Activated CD8-positive, alpha-beta memory T cell treated with anti-CD3 and anti-CD28 coated beads, Interleukin-2, amount 50 U/mL, for 24 hours (primary cell): ENCODE data around the gene XAGE1A.
"Not testable (repeated sequence)": the region's sequence is repeated elsewhere in the genome, so short reads cannot be mapped to it uniquely, and the experiment has no call there.

Experiments used
- DNase-seq: peaks from one replicate; pipeline ENCODE4 v3.0.0-alpha.2; 2020; ENCODE audit errors: extremely low read depth

Gene XAGE1A, protein sequence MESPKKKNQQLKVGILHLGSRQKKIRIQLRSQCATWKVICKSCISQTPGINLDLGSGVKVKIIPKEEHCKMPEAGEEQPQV

DNA sequence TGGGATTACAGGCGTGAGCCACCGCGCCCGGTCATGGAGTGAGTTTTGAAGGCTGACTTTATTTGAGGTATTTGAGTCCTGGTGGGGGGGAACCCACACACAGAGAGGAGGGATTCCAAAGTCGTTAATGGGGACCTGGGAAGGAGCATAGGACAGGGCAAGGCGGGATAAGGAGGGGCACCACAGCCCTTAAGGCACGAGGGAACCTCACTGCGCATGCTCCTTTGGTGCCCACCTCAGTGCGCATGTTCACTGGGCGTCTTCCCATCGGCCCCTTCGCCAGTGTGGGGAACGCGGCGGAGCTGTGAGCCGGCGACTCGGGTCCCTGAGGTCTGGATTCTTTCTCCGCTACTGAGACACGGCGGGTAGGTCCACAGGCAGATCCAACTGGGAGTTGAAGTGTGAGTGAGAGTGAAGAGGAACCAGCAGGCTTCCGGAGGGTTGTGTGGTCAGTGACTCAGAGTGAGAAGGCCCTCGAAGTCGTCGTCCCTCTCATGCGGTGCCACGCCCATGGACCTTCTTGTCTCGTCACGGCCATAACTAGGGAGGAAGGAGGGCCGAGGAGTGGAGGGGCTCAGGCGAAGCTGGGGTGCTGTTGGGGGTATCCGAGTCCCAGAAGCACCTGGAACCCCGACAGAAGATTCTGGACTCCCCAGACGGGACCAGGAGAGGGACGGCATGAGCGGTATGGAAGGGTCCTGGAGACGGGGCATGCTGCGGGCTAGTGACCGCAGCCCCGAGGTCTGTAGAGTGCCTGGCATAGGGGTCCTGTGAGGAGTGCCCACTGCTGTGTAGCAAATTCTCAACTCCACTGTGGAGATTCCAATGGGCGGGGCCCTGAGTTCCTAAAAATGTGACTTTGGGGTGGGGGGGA lies at the start of gene XAGE1A:
TSS of gene XAGE1A (plus strand) at position 264 of the 874 bp plus-strand sequence. CDS start 1,554 bp downstream, outside the sequence.
- not testable (repeated sequence) for DNase-seq

DNA sequence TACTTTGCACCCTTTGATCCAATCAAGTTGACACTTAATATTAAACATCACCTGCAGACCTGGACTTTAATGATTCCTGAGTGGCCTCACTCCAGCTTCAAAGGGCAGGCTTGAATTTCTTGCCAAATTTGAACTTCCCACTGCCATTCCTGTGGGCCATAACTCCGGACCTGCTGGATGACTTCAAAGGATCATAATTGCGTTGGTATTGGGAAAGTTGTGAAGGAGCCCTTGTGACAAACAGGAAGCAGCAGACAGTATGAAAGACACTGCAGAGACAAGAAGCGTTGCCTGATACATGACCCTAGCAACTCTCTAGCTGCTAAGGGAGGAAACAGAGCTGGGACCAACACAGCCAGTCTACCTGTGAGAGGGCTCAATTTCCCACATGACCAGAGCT lies 43.6 kb upstream of the XAGE1A start:
- DNase-seq: not testable (repeated sequence)

DNA sequence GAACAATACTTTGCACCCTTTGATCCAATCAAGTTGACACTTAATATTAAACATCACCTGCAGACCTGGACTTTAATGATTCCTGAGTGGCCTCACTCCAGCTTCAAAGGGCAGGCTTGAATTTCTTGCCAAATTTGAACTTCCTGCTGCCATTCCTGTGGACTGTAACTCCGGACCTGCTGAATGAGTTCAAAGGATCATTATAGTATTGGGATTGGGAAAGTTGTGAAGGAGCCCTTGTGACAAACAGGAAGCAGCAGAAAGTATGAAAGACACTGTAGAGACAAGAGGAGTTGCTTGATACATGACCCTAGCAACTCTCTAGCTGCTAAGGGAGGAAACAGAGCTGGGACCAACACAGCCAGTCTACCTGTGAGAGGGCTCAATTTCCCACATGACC lies 24.3 kb upstream of the XAGE1A start:
- DNase-seq: not testable (repeated sequence)

DNA sequence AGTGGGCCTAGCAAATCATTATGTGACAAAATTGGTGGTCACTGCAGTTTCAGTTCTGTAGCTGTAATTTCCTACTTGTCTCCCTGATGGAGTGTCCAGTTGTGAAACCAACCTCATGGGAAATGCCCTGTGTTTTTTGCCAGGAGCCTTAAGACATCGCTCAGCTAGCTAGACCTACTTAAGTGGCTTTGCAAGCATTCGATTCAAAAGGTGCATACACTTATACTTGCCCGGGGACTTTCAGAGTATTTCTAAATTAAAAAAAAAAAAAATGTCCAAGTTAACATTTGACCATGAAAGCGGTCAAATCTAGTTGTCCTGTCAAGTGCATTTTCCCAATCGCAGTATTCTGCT lies 788 bp downstream of the XAGE1A start:
- DNase-seq: not testable (repeated sequence)

DNA sequence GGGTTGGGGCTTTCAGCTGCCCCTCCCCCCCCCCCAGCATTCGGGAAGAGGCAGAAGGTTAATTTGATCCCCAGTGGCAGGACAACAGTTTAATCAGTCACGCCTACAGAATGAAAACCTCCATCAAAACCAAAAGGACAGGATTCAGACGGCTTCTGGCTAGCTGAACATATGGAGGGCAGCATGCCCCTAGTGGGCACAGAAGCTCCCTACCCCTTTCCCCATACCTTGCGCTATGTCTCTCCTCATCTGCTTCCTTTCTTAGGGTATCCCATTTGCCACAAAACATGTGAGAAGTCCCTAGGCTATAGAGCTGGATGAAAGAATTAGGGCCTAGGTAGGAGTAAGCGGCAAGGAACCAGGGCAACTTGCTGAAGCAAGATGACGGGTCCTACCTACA lies 5.8 kb downstream of the XAGE1A start:
- DNase-seq: not testable (repeated sequence)

DNA sequence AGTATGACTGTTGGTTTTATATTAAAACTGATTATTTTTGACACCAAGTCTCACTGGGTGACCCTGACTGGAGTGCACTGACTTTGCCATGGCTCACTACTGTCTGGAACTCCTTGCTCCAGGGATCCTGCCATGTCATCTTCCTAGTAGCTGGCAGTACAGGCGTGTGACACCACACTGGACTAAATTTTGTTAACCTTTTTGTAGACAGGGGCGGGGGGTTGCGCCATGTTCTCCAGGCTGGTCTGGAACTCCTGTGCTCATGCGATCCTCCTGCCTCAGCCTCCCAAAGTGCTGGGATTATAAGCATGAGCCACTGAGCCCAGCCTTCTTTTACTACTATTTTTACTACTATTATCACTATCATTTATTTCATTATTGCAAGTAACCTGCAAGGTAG lies 8.9 kb downstream of the XAGE1A start:
- DNase-seq: no peak

DNA sequence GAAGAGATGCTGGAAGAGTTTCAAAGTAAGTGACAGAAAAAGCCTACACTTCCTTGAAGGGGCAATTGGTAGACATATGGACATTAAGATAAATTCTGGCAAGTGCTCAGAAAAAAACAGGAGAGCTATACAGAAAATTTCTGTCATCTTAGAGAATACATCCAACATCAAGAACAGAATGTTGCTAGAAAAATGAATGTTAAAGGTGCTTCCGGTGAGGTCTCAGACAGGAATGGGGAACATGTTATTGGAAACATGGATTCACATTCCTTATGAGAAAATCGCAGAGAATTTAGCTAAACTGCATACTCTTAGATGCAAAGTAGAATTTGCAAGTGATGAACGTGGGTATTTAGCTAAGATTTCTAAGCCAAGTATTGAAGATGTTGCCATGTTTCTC lies 11.7 kb downstream of the XAGE1A start:
- DNase-seq: no peak

DNA sequence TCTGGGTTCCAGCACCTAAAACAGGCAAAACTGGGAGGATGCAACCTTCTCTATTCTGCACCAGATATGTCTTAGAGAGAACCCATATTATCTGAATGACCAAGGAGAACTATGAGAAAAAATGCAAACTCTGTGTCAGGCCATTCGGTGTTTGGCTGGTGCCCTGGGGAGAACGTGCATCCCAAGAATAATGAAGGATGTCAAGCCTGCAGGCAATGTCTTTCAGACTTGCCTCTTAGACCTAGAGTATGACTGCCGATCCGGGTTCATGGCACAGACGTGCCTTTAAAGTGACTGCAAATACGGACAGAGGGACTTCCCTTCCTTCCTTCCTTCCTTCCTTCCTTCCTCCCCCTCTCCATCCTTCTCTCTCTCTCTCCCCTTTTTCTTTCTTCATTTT lies 14.3 kb downstream of the XAGE1A start:
- DNase-seq: no peak

DNA sequence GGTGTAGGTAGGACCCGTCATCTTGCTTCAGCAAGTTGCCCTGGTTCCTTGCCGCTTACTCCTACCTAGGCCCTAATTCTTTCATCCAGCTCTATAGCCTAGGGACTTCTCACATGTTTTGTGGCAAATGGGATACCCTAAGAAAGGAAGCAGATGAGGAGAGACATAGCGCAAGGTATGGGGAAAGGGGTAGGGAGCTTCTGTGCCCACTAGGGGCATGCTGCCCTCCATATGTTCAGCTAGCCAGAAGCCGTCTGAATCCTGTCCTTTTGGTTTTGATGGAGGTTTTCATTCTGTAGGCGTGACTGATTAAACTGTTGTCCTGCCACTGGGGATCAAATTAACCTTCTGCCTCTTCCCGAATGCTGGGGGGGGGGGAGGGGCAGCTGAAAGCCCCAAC lies 15.5 kb downstream of the XAGE1A start:
- not testable (repeated sequence) for DNase-seq

DNA sequence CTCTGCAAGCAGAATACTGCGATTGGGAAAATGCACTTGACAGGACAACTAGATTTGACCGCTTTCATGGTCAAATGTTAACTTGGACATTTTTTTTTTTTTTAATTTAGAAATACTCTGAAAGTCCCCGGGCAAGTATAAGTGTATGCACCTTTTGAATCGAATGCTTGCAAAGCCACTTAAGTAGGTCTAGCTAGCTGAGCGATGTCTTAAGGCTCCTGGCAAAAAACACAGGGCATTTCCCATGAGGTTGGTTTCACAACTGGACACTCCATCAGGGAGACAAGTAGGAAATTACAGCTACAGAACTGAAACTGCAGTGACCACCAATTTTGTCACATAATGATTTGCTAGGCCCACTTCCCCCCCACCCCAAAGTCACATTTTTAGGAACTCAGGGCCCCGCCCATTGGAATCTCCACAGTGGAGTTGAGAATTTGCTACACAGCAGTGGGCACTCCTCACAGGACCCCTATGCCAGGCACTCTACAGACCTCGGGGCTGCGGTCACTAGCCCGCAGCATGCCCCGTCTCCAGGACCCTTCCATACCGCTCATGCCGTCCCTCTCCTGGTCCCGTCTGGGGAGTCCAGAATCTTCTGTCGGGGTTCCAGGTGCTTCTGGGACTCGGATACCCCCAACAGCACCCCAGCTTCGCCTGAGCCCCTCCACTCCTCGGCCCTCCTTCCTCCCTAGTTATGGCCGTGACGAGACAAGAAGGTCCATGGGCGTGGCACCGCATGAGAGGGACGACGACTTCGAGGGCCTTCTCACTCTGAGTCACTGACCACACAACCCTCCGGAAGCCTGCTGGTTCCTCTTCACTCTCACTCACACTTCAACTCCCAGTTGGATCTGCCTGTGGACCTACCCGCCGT lies 20.7 kb downstream of the XAGE1A start:
- not testable (repeated sequence) for DNase-seq

DNA sequence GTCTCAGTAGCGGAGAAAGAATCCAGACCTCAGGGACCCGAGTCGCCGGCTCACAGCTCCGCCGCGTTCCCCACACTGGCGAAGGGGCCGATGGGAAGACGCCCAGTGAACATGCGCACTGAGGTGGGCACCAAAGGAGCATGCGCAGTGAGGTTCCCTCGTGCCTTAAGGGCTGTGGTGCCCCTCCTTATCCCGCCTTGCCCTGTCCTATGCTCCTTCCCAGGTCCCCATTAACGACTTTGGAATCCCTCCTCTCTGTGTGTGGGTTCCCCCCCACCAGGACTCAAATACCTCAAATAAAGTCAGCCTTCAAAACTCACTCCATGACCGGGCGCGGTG lies 21.3 kb downstream of the XAGE1A start, which contains the start of gene XAGE1B:
TSS of gene XAGE1B (minus strand) at position 77 of the 339 bp plus-strand sequence. CDS start 1,536 bp downstream, outside the sequence.
- not testable (repeated sequence) for DNase-seq

DNA sequence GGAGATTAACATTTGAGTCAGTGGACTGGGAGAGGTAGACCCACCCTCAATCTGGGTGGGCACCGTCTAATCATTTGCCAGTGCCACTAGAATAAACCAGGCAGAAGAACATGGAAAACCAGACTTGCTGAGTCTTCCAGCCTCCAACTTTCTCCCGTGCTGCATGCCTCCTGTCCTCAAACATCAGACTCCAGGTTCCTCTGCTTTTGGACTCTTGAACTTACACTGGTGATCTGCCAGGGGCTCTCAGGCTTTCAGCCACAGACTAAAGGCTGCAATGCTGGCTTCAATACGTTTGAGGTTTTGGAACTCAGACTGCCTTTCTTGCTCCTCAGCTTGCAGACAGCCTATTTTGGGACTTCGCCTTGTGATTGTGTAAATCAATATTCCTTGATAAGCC lies 45.4 kb downstream of the XAGE1A start:
- not testable (repeated sequence) for DNase-seq

DNA sequence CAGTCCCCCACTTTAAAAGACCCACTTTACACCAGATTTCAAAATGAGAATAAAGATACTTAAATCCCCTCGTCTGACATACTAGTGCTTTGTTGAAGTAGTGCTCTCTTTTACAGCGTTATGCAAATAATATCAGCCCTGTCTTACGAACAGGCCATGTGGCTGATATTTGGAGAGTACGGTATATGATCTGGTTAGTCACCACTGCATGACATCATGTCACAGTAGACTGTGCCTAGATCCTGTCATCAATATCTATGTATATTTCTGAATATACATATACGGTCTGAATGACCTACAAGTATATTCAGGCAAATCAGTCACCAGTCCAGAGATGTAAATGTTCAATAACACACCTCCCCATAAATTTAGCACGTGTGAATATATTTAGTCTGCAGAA lies 46.7 kb downstream of the XAGE1A start:
- DNase-seq: no peak

DNA sequence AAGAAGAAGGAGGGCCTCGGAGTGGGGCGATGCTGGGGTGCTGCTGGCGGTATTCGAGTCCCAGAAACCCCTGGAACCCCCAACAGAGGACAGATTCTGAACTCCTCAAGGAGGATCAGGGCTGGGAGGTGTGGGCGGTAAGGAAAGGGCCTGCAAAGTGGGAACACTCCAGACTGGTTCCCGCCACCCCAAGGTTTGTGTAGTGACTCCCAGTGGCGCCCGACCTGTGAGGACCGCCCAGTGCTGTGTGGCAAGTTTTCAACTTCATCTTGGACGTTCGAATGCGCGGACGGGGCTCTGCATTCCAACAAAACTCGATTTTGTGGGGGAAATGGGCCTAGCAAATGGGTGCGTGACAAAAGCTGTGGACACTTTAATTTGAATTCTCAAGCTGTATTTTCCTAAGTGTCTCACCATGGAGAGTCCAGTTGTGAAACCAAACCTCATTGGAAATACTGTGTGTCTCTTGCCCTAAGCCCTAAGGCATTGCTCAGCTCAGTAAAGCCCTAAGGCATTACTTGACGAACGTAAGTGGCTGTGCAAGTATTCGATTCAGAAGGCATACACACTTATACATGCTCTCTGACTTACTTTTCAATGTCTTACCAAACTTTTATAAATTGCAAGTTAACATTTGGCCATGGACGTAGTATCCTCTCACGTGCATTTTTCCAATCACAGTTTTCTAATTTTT lies 48.7 kb downstream of the XAGE1A start:
- no peak for DNase-seq

DNA sequence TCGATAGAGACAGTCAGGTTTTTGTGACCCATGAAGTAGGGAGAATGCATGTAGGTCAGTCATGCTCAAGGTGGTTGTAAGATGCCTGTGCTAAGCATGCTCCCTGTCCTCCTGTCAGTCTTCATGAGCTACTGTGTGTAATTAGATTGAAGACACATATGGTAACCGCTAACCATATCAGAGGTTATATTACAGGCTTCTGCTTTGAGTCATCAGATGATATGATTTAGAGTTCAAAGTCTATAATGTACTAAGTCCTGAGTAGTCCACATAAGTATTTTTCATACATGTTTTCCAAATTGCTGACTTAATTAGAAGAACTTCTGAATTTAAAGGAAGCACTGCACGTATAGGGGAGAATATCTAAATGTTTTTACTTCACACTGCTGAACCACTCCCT lies 53.2 kb downstream of the XAGE1A start:
- not testable (repeated sequence) for DNase-seq
